ENCODE results near the gene PDLIM1.

Gene PDLIM1

DNA sequence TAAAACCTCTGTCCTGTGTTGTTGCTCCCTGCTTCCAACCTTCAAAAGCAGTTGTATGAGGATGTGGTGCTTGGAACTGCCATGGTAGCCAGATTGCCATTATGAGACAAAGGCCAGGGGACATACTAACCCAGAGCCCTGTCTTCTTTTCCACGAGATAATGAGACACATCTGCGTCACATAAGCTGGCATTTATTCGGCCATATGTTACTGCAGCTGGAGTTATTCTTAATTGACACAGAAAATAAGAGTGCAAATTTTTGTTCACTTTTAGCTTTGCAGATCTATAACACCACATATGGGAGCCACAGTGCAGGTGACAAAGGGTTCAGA is 15.5 kb upstream of the PDLIM1 start:
- DNase-seq, result no peak
- TF ChIP-seq GATA1 (IDR thresholded peaks at IDR 0.05; ENCODE audit: low read depth, low read length) (no peak), POLR2A (IDR thresholded peaks at IDR 0.05; ENCODE audit: low read length) (no peak)

DNA sequence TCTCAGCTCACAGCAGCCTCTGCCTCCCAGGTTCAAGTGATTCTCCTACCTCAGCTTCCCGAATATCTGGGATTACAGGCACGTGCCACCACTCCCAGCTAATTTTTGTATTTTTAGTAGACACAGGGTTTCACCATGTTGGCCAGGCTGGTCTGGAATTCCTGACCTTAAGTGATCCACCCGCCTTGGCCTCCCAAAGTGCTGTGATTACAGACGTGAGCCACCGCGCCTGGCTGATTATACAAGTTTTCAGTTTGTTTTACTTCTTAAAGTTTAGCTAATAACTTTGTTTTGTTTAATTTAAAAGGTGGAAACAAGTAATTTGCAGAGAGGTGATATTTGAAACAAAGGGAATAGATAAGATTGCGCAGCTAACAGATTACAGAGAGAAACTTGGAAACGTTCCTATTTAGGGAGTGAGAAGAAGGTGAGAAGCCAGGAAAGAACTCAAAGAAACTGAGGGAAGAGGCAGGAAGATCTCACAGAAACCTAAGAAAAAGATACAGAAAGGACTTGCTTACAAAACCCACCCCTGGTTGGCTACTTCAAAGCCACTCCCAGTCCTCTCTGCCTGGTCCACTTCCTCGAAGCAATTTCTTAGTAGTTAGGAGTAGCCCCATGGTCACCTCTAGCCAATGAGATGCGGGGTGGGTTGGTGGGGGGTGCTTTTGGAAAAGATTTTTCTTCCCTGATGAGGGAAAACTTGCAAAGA is 15.0 kb upstream of the PDLIM1 start:
- DNase-seq, result no peak
- no peak for TF ChIP-seq POLR2A (IDR thresholded peaks at IDR 0.05; ENCODE audit: low read length)
- no peak for TF ChIP-seq GATA1 (IDR thresholded peaks at IDR 0.05; ENCODE audit: low read depth, low read length)

DNA sequence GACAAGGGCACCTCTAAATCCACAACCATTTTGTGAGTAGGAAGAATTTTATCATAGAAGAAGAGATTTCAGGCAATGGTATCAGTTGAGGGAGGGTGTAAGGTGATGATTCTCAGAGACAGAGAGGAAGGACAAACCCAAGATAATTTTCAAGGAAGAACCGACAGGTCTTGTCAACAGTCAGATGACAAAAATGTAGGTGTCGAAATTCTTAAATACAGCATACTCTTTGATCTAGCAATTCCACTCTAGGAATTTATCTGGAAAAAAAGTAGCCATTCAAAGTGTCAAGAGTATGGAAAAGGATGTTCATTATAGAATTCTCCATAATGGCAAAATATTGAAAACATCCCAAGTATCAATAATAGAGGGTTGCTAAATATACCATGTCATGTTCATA is 14.2 kb upstream of the PDLIM1 start:
- TF ChIP-seq GATA1 (IDR thresholded peaks at IDR 0.05; ENCODE audit: low read depth, low read length), result no peak
- TF ChIP-seq POLR2A (IDR thresholded peaks at IDR 0.05; ENCODE audit: low read length), result no peak

DNA sequence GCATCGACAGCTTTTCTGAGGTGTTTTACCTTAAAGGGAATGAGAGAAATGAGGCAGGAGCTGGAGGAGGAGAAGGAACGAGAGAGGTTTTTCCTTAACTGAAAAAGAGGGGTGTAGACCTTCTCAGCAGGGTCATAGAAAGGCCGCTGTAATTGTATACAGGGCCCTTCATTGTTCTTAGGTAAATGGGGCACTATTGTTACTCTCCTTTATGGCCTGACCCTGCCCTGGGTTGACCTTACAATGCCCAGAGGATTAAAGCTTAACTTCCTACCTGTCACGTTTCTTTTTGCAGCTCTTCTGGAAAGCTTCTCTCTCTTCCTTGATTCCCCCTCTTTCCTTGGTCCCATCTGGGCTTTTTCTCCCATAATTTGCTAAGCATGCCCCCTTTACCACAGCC is 13.7 kb upstream of the PDLIM1 start:
- no peak for DNase-seq
- no peak for TF ChIP-seq POLR2A (IDR thresholded peaks at IDR 0.05; ENCODE audit: low read length)

More for the DNA sequence above, 14.2 kb upstream of the PDLIM1 start:
- no peak for DNase-seq

DNA sequence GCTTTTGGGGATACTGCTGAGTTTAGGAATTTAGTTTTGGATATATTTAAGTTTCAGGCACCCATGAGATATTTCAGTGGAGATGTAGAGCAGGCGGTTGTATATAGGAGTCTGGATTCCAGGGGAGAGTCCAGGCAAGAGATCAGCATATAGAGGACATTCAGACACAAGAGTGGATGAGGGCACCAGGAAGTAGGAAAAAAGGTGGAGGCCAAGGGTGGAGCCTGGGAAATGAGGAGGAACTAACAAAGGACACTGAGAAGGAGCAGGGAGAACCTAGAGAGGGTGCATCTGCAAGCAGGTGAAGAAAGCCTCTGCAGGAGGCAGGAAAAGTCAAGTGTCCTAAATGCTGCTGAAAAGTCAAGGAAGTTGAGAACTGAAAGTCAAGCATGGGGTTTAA is 13.1 kb upstream of the PDLIM1 start:
- no peak for DNase-seq
- TF ChIP-seq GATA1 (IDR thresholded peaks at IDR 0.05; ENCODE audit: low read depth, low read length) (no peak), POLR2A (IDR thresholded peaks at IDR 0.05; ENCODE audit: low read length) (no peak)

DNA sequence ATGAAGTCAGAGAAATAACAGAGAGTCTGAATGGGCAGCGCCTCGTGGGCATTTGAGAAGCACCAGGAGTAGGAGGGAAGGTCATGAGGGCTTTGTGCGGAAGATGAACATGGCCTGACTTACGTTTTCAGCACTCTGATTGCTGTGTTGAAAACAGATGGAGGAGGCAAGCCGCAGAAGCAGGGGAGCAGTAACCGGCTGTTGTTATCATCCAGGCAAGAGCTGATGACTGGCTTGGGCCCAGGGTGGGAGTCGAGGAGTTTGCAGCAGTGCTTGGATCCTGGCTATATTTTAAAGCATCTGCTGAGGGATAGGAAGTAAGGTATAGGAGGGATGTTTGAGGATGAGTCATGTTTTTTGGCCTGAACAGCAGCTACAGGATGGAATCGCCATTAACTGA is 12.7 kb upstream of the PDLIM1 start:
- DNase-seq, result no peak
- no peak for TF ChIP-seq POLR2A (IDR thresholded peaks at IDR 0.05; ENCODE audit: low read length)
- no peak for TF ChIP-seq GATA1 (IDR thresholded peaks at IDR 0.05; ENCODE audit: low read depth, low read length)

DNA sequence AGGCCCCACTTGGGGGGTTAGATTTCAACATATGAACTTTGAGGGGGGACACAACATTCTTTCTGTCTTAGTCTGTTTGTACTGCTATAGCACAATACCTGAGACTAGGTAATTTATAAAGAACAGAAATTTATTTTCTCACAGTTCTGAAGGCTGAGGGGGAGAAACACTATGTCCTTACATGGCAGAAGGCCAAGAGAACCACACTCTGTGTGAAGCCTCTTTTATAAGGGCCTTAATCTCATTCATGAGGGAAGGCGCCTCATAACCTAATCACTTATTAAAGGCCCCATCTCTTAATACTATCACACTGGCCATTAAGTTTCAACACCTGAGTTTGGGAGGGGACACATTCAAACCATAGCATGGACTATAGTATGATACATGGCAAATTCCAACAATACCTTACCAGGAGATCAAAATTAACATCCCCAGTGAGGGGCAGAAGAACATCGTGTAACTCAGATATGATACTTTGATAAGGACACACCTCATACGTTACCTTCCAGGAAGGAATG is 9.3 kb upstream of the PDLIM1 start:
- no peak for DNase-seq
- TF ChIP-seq GATA1 (IDR thresholded peaks at IDR 0.05; ENCODE audit: low read depth, low read length), result no peak
- TF ChIP-seq POLR2A (IDR thresholded peaks at IDR 0.05; ENCODE audit: low read length), result no peak

GRCh38 chr10:95297402-95297801 is 6.6 kb upstream of the PDLIM1 start:
- DNase-seq, result peak; percentile 14 to 49
- TF ChIP-seq GATA1 (IDR thresholded peaks at IDR 0.05; ENCODE audit: low read depth, low read length), result no peak
- no peak for TF ChIP-seq POLR2A (IDR thresholded peaks at IDR 0.05; ENCODE audit: low read length)

DNA sequence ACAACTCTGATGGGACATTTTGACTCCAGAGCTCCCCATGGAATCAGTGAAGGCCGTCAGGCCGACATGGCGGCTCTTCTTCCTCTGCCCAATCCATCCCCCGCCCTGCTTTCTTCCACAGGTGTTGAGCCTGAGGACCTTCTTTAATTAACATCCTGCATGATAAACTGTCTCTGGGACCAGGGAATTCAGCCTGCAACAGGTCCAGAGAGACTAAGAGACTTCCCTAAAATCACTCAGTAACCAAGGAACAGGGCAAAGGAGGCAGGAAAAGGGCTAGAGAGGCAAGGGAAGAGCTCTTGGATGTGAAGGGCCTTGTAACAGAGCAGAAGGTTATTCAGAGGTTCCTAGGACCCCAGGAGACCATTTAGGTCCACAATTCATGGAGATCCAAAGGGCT is 6.0 kb upstream of the PDLIM1 start:
- no peak for TF ChIP-seq GATA1 (IDR thresholded peaks at IDR 0.05; ENCODE audit: low read depth, low read length)
- DNase-seq, result no peak

DNA sequence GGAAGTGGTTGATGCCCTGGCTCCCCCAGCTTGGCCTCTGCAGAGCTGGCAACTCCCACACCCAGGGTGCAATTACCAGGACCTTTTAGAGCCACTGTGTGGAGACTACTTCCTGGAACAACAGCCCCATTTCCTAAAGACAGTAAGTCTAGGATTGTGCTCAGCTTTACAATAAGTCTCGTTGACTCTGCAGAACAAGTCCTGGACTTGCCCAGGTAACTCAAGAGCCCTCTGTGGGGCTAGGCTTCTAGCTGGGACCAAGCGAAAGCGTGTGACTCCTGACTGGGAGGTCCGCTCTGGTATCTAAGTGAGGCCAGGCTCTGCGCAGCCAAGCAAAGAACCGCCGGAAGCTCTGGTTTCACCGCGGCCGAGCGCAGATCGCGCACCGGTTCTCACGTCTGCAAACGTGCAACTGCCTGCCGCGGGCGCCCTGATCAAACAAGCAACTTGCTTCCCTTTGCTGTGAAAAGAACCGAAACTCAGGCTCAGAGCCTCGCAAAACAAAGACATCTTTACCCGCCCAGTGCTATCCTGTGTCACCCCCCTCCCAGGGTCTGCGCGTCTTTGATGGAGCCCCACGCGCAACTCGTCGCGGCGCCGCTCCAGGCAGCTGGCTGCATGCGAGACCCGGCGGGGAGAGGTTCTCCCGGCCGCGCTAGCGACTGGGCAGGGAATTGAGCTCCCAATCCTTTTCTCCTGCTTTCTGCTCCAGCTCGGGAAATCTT is 4.4 kb upstream of the PDLIM1 start:
- TF ChIP-seq GATA1 (IDR thresholded peaks at IDR 0.05; ENCODE audit: low read depth, low read length), result no peak
- no peak for TF ChIP-seq POLR2A (IDR thresholded peaks at IDR 0.05; ENCODE audit: low read length)
- DNase-seq, result peak; percentile 39 to 61

DNA sequence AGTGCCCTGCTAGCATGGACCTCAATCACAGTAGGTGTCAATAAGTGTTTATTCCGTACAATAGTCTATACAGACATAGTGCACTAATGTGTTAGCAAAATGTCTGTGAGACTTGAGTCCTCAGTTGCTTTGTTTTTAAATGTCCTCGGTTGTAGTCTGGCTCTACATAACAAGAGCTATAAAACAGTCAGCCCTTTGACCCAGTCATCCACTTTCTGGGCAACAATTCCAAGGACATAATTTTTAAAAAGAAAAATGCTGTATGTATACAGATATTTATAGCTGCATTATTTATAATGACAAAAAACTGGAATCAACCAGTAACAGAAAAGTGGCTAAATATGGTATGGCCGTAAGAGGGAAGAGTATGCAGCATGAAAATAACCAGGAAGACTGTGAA is 2.8 kb upstream of the PDLIM1 start:
- DNase-seq, result no peak
- TF ChIP-seq POLR2A (IDR thresholded peaks at IDR 0.05; ENCODE audit: low read length) (no peak), GATA1 (IDR thresholded peaks at IDR 0.05; ENCODE audit: low read depth, low read length) (no peak)

GRCh38 chr10:95291365-95292039 is 699 bp upstream of the PDLIM1 start:
- DNase-seq, result no peak
- no peak for TF ChIP-seq GATA1 (IDR thresholded peaks at IDR 0.05; ENCODE audit: low read depth, low read length)
- no peak for TF ChIP-seq POLR2A (IDR thresholded peaks at IDR 0.05; ENCODE audit: low read length)

- DNase-seq, result no peak
- no peak for TF ChIP-seq POLR2A (IDR thresholded peaks at IDR 0.05; ENCODE audit: low read length)
- TF ChIP-seq GATA1 (IDR thresholded peaks at IDR 0.05; ENCODE audit: low read depth, low read length), result no peak
Observed at GRCh38 chr10:95289921-95290421, 832 bp downstream of the PDLIM1 start.
